NCI-H2081 treated with DMSO at 0.1 percent for 48 hours (cell line): Measurements from ENCODE around the gene CDY2A.
"Not testable (repeated sequence)": the region's sequence is repeated elsewhere in the genome, so short reads cannot be mapped to it uniquely, and the experiment has no call there.

Source experiments
- DNase-seq: peaks from one replicate; lab custom pipeline; 2025; lab: John Stamatoyannopoulos, UW

Gene CDY2A, protein sequence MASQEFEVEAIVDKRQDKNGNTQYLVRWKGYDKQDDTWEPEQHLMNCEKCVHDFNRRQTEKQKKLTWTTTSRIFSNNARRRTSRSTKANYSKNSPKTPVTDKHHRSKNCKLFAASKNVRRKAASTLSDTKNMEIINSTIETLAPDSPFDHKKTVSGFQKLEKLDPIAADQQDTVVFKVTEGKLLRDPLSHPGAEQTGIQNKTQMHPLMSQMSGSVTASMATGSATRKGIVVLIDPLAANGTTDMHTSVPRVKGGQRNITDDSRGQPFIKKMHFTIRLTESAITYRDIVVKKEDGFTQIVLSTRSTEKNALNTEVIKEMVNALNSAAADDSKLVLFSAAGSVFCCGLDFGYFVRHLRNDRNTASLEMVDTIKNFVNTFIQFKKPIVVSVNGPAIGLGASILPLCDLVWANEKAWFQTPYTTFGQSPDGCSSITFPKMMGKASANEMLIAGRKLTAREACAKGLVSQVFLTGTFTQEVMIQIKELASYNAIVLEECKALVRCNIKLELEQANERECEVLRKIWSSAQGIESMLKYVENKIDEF

GRCh38 chrY:18025487-18025886, at the start of gene CDY2A:
CDY2A (plus strand) TSS chrY:18025787; CDS start chrY:18026115, 328 bp downstream.
- not testable (repeated sequence) for DNase-seq

DNA sequence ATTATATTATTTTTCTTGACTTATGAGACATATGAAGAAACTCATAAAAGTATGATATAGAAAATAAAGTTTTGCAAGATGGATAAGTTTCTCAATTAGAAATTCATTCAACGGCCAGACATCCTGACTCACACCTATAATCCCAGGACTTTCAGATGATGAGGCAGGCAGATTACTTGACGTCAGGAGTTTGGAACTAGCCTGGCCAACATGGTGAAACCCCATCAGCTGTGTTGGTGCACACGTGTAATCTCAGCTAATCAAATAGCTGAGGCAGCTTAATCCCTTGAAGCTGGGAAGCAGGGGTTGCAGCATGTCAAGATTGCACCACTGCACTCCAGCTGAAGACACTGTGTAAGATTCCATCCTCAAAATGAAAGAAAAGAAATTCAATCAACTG, 28.0 kb upstream of the CDY2A start:
- DNase-seq = not testable (repeated sequence)

DNA sequence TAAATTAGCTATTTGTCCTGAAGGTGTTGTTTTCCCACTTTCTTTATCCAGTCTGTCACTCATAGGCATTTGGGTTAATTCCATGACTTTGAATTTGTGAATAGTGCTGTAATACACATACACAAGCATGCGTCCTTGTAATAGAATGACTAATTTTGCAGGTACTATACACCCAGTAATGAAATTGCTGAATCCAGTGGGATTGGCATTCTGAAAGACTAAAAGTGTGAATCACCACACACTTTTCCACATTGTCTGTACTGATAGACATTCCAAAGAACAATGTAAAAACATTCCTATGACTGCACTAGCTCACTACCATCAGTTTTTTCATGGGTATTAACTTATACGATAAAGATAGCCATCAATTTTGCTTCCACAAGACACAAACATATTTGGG, 27.3 kb upstream of the CDY2A start:
- DNase-seq = not testable (repeated sequence)

GRCh38 chrY:18023897-18024296, 1.7 kb upstream of the CDY2A start:
- not testable (repeated sequence) for DNase-seq

GRCh38 chrY:18028845-18029244, 3.3 kb downstream of the CDY2A start:
- DNase-seq = not testable (repeated sequence)

GRCh38 chrY:18030178-18030577, 4.6 kb downstream of the CDY2A start:
- DNase-seq = not testable (repeated sequence)

GRCh38 chrY:18034100-18034814, 8.7 kb downstream of the CDY2A start:
- not testable (repeated sequence) for DNase-seq

- DNase-seq = not testable (repeated sequence)
Measured at GRCh38 chrY:18034864-18035263, 9.3 kb downstream of the CDY2A start.

GRCh38 chrY:18044990-18045389, 19.4 kb downstream of the CDY2A start:
- not testable (repeated sequence) for DNase-seq

DNA sequence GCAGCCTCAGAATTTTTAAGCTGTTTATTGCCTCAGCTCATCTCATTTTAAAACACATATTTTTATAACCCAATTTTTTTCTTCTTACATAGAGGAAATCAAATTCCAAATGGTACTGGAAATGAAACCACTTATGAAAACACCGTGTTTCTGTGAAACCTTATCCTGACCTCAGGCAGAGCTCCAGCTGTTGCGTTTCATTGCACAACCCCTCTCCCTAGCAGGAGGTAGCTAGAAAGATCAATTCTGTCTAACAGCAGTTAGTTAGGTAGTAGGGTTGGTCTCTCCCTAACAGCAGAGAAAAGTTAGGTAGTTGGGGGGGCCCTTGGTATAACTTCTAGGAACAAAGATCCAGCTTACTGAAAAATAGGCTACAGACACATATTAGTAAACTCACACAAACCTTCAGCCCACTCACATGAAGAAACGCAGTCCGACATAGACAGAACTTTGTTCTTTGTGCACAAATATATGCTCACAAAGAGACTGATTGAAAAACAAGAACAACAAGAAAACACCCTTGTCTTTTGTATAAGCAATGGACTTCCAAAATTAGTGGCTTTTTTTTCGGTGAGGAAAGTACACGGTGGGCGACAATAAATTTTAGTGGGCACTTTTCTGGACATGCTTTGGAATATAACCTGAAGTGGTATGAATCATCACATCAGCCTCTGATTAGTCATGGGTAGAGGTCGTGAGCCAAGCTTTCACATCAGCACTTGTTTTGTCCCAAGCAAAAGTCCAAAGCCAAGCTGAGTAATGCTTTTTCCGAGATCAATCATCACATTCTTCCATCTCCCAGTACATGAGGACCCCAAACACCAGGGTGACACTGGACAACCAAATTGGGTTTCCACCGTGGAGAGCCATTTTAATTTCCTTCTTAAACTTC, 22.8 kb downstream of the CDY2A start:
- not testable (repeated sequence) for DNase-seq

DNA sequence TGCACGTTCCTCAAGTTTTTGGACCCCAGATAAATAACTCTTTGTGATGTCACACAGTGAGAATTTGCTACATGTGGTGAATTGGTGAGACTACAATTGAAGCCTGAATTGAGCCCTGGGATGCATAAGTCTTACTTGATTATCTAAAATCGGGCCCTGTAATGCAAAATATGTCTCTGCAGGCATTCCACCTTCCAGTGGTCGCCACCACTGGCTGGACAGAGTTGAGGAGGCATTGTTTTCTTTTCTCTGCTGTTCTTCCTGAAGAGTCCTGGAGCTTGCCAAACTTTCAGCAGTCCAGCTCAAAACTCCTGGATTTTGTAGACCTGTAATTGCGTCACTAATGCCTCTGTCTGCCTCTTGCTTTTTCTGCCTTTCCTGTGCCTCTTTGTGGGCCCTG, 23.5 kb downstream of the CDY2A start:
- DNase-seq = not testable (repeated sequence)

DNA sequence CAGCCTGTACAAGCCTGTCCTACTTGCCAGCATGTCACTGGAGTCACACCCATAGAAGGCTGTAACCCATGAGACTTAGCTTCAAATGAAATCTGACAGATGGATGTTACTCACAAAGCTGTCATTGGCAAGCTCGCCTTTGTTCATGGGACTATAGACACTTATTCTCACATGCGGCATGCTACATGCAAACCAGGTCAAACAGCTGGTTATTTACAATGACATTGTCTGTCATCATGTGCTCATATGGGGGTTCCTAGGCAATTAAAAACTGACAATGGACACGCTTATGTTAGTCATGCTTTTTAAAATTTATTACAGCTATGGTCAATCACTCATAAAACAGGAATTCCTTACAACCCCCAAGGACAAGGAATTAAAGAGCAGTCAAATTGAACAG, 30.9 kb downstream of the CDY2A start:
- not testable (repeated sequence) for DNase-seq

GRCh38 chrY:18073464-18073863, 47.9 kb downstream of the CDY2A start:
- DNase-seq = not testable (repeated sequence)
